GM12872 (cell line): ENCODE data around the gene CAT.

Experiments
- CTCF ChIP-seq: IDR thresholded peaks from 3 replicates; pipeline ENCODE4 v1.5.1; 2011; ENCODE audit warnings: low read depth, mild to moderate bottlenecking, low read length, moderate library complexity; ENCODE audit not compliant: insufficient read depth

The CAT gene

GRCh38 chr11:34478845-34479663 is 40.3 kb downstream of the CAT start:
- TF ChIP-seq CTCF = no peak

- no peak for TF ChIP-seq CTCF
These were observed 41.6 kb downstream of the CAT start for GRCh38 chr11:34480314-34480713.

GRCh38 chr11:34481307-34481706 is 42.6 kb downstream of the CAT start:
- TF ChIP-seq CTCF = no peak

GRCh38 chr11:34483106-34483874 is 44.6 kb downstream of the CAT start:
- no peak for TF ChIP-seq CTCF

GRCh38 chr11:34487430-34487829 is 48.7 kb downstream of the CAT start:
- no peak for TF ChIP-seq CTCF

- TF ChIP-seq CTCF = no peak
These were observed 50.3 kb downstream of the CAT start for GRCh38 chr11:34488855-34489557.

- no peak for TF ChIP-seq CTCF
These were observed 51.6 kb downstream of the CAT start for GRCh38 chr11:34490304-34490703.
